ENCODE results near the gene RASA1. TPM values are rescaled to one million over a fixed set of nuclear protein-coding genes. Genes with fewer than 3 reads are reported as not detected.
"Not testable (repeated sequence)": the region's sequence is repeated elsewhere in the genome, so short reads cannot be mapped to it uniquely, and the experiment has no call there.

Gene RASA1
- total RNA-seq, 4 donors from 2014 or later: 12.0 to 16.8 (median 12.2) TPM

DNA sequence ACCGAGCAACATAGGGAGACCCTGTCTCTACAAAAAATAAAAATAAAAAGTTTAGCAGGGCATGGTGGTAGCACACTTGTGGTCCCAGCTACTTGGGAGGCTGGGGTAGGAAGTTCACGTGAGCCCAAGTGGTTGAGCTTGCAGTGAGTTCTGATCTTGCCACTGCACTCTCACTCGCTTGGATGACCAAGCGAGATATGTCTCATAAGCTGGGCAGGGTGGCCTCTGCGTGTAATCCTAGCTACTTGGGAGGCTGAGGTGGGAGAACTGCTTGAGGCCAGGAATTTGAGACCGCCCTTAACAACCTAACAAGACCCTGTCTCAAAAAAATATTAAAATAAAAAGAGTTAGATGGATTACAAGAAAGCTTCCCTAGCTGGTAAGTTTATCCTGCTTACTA, 32.5 kb downstream of the RASA1 start:
- Histone ChIP-seq H3K36me3 (no peaks in the 10 kb centered on the region), H3K27me3 (no peaks in the 10 kb centered on the region), H3K4me3 (no peak overlapping the region), H3K9me3 (no peaks in the 10 kb centered on the region), H3K27ac (no peak overlapping the region), H3K4me1 (peaks cover 3 to 4% of the 10 kb centered on the region in 2 donors)
- in situ Hi-C loops (cut with MboI; ENCODE audit: low sequenced_read_pairs in 4 of 4): no loop called here
- no peak for ATAC-seq
- DNase-seq: no peak
- TF ChIP-seq POLR2A (IDR thresholded peaks at IDR 0.05) (no peak), CTCF (IDR thresholded peaks at IDR 0.05 in 4 of 5, conservative IDR thresholded peaks at IDR 0.05 in 1 of 5) (no peak)
- intact Hi-C loops (cut with DNase I; ENCODE audit: low total_unique reads): no loop called here

- Histone ChIP-seq H3K36me3 (peaks cover 0 to 3% of the 10 kb centered on the region in 2 donors), H3K27me3 (no peaks in the 10 kb centered on the region), H3K9me3 (no peaks in the 10 kb centered on the region), H3K4me1 (peaks cover 3 to 4% of the 10 kb centered on the region in 2 donors), H3K4me3 (no peak overlapping the region), H3K27ac (no peak overlapping the region)
- TF ChIP-seq CTCF (IDR thresholded peaks at IDR 0.05 in 4 of 5, conservative IDR thresholded peaks at IDR 0.05 in 1 of 5): no peak
- TF ChIP-seq POLR2A (IDR thresholded peaks at IDR 0.05): no peak
- intact Hi-C loops (cut with DNase I; ENCODE audit: low total_unique reads) (no loop called here), in situ Hi-C loops (cut with MboI; ENCODE audit: low sequenced_read_pairs in 4 of 4) (no loop called here)
- DNase-seq (no peak), ATAC-seq (no peak)
Measured at GRCh38 chr5:87300744-87301143, 33.1 kb downstream of the RASA1 start.

- peaks cover 0 to 10% of the 10 kb centered on the region in 2 donors for H3K36me3 ChIP-seq
- no peak for ATAC-seq
- no peaks in the 10 kb centered on the region for H3K9me3 ChIP-seq
- no peak for TF ChIP-seq CTCF (IDR thresholded peaks at IDR 0.05 in 4 of 5, conservative IDR thresholded peaks at IDR 0.05 in 1 of 5)
- no peak for TF ChIP-seq POLR2A (IDR thresholded peaks at IDR 0.05)
- peaks cover 3 to 4% of the 10 kb centered on the region in 2 donors for H3K4me1 ChIP-seq
- no peak overlapping the region for H3K4me3 ChIP-seq
- DNase-seq: no peak
- intact Hi-C loops (cut with DNase I; ENCODE audit: low total_unique reads): no loop called here
- H3K27ac ChIP-seq: no peak overlapping the region
- in situ Hi-C loops (cut with MboI; ENCODE audit: low sequenced_read_pairs in 4 of 4): no loop called here
- no peaks in the 10 kb centered on the region for H3K27me3 ChIP-seq
Measured at GRCh38 chr5:87302061-87302460, 34.4 kb downstream of the RASA1 start.

DNA sequence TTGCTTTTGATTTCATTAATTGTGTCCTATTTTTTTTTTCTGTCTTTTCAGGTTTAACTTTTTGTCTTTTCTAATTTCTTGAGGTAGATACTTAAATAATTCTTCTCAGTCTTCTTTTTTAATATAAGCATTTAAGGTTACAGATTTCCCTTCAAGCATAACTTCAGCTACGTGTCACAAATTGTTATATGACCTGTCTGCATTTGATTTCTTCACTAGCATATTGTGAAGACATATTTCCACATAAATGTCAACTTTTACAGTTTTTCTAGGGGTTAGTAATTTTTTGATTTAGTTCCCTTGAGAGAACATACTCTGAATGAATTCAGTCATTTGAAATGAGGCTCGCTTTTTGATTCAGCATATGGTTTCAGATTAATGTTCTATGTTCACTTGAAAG, 35.6 kb downstream of the RASA1 start:
- in situ Hi-C loops (cut with MboI; ENCODE audit: low sequenced_read_pairs in 4 of 4): no loop called here
- Histone ChIP-seq H3K9me3 (no peaks in the 10 kb centered on the region), H3K27ac (no peak overlapping the region), H3K36me3 (peaks cover 0 to 10% of the 10 kb centered on the region in 2 donors), H3K4me3 (no peak overlapping the region), H3K4me1 (no peaks in the 10 kb centered on the region), H3K27me3 (no peaks in the 10 kb centered on the region)
- TF ChIP-seq POLR2A (IDR thresholded peaks at IDR 0.05) (no peak), CTCF (IDR thresholded peaks at IDR 0.05 in 4 of 5, conservative IDR thresholded peaks at IDR 0.05 in 1 of 5) (no peak)
- intact Hi-C loops (cut with DNase I; ENCODE audit: low total_unique reads): no loop called here
- ATAC-seq: no peak
- DNase-seq: no peak

DNA sequence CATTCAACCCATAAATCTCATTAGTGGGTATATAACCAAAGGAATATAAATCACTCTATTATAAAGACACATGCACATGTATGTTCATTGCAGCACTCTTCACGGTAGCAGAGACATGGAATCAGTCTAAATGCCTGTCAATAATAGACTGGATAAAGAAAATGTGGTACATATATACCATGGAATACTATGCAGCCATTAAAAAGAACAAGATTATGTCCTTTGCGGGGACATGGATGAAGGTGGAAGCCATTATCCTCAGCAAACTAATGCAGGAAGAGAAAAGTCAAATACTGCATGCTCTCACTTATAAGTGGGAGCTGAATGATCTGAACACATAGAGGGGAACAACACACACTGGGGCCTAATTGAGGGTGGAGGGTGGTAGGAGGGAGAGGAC, 38.4 kb downstream of the RASA1 start:
- H3K4me1 ChIP-seq; ATAC-seq; intact Hi-C loops (cut with DNase I; ENCODE audit: low total_unique reads); H3K27me3 ChIP-seq; H3K27ac ChIP-seq; H3K36me3 ChIP-seq; in situ Hi-C loops (cut with MboI; ENCODE audit: low sequenced_read_pairs in 4 of 4); DNase-seq; H3K4me3 ChIP-seq; H3K9me3 ChIP-seq: not testable (repeated sequence)

Measured in gastrocnemius medialis (tissue), 4 donors.